Activated CD4-positive, alpha-beta T cell treated with anti-CD3 and anti-CD28 coated beads, Interleukin-2, Interleukin-4, amounts not matched to agents 100 ng/mL and 50 ng/mL, durations not matched to agents 16 hours and 8 hours (primary cell): ENCODE results near the gene UBE2Q1.

Source experiments
- DNase-seq: peaks from one replicate; pipeline ENCODE4 v3.0.0-alpha.2; 2020; ENCODE audit warnings: low spot score

The UBE2Q1 gene

GRCh38 chr1:154557939-154558719, at the start of gene UBE2Q1:
TSS of gene UBE2Q1 (minus strand) at chr1:154558662. CDS start at chr1:154558553, 109 bp downstream.
- DNase-seq = no peak

GRCh38 chr1:154607609-154608396, 49.3 kb upstream of the UBE2Q1 start, which contains the start of gene ADAR:
TSS of gene ADAR (minus strand) at chr1:154608186. CDS start at chr1:154608006, 180 bp downstream.
- DNase-seq = peak; percentile 95

DNA sequence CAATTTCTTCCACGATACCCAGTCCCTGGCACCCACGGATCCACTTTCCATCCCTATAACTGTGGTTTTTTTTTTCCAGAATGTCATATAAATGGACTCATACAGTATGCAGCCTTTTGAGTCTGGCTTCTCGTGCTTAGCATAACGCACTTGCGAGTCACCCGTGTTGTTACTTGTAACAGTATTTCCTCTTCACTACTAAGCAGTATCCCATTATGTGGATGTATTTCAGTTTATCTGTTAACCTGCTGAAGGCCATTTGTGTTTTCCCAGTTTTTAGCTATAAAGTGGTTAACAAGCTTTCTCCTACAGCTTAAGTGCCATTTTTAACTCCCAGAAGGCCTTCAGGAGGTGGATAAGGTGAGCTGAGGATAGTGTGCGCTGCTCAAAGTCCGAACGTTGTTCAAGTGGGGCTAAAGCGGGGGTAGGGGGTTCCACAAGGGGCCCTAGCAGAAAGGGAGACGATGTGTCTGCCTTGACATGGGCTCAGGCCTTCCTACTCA, 48.7 kb upstream of the UBE2Q1 start:
- no peak for DNase-seq

DNA sequence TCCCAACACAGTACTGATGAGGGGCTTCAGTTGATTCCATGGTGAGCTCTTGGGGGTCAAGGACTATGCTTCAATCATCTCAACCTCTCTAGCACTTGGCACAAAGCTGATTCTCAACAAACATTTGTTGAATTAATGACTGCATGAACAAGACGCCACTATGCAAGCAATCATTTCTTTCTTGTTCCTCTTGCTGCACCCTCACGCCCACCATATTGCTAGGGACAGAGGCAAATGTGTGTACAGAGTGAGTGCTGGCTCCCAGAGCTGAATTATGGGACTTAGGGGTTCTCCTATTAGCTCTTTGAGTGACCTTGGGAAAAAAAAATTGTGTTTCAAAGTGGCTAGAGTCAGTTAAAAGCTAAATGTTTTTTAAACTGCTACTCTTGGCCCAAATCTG, 47.1 kb upstream of the UBE2Q1 start:
- no peak for DNase-seq

DNA sequence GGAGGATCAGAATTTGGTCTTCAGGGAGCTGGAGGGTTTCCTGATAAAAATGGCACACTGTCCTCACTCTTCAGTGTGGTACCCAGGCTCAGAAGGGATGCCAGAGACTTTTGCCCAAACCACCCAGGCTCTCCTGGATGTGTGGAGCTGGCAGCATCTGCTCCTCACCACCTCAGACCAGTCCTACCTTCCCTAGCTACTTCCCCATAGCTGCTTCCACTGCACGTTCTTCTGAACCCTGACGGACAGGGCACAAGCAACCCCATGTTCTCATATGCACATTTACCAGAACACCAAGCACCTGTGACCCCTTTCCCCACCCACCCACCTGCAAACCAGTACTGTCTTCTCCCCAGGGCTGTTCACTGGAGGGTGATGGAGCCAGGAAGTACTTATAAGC, 44.9 kb upstream of the UBE2Q1 start:
- DNase-seq = no peak

DNA sequence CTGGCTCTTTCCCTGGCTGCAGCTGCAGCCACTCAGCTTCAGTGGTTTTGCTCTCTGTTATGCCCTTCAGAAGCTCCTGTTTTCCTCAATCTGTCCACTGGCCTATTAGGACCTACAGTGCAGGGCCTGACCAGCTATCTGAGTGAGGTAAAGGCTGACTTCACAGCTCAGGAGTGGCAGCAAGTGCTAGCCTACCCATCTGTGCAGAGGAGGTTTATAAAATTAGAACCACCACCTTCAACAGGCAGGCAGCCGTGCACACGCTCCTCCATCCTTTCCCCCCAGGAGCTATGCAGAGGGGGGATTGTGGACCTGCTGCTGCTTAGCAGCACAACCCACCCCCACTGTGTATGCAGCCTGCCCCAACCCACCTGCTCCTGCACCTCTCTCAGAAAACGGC, 41.2 kb upstream of the UBE2Q1 start:
- no peak for DNase-seq

GRCh38 chr1:154598871-154599635, 40.6 kb upstream of the UBE2Q1 start:
- DNase-seq = no peak

DNA sequence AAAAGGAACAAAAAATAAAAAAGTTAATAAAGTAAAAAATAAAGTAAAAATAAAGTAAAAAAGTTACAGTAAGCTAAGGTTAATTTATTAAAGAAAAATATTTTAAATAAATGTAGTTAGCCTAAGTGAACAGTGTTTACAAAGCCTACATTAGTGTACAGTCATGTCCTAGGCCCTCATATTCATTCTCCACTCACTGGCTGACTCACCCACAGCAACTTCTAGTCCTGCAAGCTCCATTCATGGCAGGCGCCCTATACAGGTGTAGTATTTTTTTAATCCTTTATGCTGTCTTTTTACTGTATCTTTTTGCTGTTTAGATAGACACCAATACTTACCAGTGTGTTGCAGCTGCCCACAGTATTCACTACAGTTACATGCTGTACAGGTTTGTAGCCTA, 37.2 kb upstream of the UBE2Q1 start:
- DNase-seq = no peak

DNA sequence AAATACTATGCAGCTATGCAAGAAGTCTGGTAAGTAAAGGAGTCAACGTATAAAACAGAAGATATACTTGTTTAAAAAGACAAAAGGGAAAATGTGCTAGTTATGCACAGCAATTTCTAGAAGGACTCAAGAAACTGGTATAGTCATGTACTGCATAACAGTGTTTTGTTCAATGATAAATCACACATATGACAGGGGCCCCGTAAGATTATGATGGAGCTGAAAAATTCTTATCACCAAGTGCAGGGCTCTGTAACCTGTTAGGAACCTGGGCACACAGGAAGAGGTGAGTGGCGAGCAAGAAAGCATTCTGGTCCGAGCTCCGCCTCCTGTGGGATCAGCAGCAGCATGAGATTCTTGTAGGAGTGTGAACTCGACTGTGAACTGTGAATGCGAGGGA, 36.3 kb upstream of the UBE2Q1 start:
- DNase-seq = no peak

GRCh38 chr1:154593390-154593789, 34.9 kb upstream of the UBE2Q1 start:
- no peak for DNase-seq

- DNase-seq = no peak
These were observed 32.7 kb upstream of the UBE2Q1 start for GRCh38 chr1:154591206-154591605.

GRCh38 chr1:154590756-154591155, 32.3 kb upstream of the UBE2Q1 start:
- no peak for DNase-seq

DNA sequence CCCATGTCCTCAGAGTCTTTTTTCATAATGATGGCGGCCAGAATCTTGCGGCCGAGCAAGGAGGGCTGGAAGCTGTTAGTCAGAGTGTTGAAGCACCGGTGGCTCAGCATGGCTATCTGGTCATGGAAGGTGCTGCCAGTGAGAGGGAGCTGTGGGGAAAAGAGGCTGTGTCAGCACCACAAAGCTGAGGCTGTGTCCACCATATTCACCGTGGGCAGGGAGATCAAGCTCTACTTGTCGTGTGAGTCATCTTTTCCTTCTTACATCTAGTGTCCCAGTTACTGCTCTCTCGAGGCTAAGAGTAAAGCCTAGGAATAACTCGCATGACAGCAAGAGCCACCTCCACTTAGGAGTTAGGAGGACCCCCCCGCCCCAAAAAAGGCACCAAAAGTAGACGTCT, 31.3 kb upstream of the UBE2Q1 start:
- DNase-seq = no peak

- DNase-seq = no peak
These were observed 28.2 kb upstream of the UBE2Q1 start for GRCh38 chr1:154586641-154587040.

DNA sequence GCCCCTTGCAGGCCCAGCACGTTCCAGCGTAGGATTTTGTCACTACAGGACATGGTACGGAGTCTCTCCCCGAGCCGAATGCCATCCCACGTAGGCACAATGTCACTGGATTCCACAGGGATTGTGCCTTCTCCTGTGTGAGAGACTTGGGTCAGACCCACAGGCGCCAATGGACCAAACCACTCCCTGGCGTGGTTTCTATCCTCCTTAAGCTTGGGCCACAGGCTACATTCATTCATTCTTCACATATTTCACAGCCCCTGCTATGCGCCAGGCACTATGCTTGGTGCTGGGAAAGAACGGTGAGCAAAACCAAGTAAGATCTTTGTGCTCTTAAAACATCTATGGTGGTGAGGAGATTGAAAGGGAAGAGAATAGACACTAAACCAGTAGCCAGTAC, 27.8 kb upstream of the UBE2Q1 start:
- no peak for DNase-seq

DNA sequence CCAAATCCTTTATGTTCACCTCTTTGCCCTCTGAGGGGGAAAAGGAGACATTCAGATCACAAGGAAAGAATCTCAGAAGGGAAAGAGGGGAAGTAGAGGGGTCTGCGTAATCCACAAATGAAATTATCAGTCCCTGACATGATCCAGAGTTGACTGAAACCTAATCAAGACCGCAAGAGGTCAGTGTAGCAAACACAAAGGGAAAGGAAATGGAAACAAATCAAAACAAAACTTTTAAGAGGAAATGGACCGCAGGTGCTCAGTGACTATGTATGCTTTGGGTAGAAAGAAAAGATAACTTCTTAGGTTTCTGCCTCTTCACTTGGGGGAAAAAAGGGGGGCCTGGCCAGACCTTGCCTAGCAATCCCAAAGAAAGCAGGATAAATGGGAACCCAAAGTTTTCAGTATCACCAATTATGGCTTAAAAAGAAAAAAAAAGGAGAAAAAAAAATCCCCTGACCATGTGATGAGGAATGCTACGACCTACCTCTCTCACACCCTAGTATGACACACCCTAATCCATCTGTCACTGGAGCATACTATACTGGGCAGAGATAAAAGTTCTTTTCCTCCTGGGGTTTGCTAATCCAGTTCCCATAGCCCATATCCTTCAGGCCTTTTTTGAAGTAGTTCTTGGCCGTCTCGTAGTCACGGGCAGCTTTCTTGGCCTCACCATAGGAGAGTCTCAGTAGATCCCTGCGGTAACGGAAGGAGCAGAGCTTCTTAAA, 26.0 kb upstream of the UBE2Q1 start:
- no peak for DNase-seq

GRCh38 chr1:154583773-154584172, 25.3 kb upstream of the UBE2Q1 start:
- DNase-seq = no peak

- DNase-seq = no peak
These were observed 24.4 kb upstream of the UBE2Q1 start for GRCh38 chr1:154582885-154583284.

DNA sequence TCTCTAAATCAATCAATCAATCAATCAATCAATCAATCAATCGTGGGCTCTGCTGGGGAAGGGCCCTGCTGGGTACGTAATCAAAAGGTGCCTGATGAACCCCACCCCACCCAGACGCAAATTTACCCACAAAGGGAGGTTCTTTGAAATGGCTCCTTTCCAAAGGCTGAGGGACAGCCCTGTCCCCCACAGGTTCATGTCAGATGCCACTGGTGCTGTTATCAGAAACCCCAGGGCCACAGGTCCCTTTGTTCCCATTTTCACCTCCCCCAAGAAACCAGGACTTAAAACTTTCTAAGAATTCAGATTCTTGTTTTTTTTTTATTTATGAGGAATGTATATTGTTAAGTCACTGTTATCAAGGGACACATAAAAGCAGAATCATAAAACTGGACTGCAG, 23.3 kb upstream of the UBE2Q1 start:
- DNase-seq = no peak

DNA sequence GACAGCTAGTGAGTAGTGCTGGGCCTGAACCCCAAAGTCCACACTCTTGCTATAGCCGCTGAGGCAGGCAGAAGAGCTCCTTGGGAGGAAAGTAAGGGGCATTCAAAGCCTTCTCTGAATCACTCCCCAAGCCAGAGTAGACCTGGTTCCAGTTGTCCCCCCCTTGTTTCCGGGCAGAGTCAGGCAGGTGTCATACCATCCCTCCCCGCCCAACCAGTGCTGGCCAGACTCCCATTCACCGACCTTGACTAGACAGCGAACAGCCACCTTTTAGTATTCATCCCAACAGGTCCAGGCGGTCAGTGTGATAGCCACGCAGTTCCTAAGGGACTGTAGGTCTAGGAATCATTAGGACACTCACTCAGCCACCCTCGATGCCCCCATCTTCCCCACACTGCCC, 20.9 kb upstream of the UBE2Q1 start:
- no peak for DNase-seq

DNA sequence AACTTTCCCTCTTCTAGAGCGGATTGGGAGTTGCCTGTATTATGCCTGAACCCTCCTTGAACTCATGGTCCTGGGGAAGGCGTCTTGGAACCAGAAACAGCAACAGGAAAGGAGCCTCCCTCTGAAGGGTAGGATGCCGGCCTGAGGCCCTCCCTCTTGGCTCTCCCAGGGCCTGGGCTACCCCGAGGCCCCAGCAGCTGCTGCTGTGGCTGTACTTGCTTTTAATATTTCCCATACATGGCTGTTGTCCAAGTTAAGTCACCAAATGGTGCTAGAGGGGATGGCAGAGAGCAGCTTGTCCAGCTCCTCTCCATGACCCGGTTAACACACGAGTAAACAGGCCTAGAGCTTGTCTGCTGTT, 19.6 kb upstream of the UBE2Q1 start:
- no peak for DNase-seq
